NCI-H460 (cell line): ENCODE results near the gene BPTF. TPM values are rescaled to one million over a fixed set of nuclear protein-coding genes. Genes with fewer than 3 reads are reported as not detected.
A peak's percentile ranks its signal among the peaks of the same experiment; 100 is the strongest.
"Not testable (repeated sequence)": the region's sequence is repeated elsewhere in the genome, so short reads cannot be mapped to it uniquely, and the experiment has no call there.

ENCODE experiments used
- DNase-seq: peaks from one replicate; pipeline ENCODE4 v3.0.0-alpha.2; 2016; ENCODE audit warnings: low read depth; ENCODE audit errors: extremely low read depth
- total RNA-seq: library from RNA; depleted of rRNA; stranded (reverse); fragments of >200 nt; shearing (Covaris generic); gene quantifications from 2 replicates; pipeline ENCODE4 v1.2.3, GENCODE V29; 2014

Gene BPTF
- total RNA-seq, 1 experiment from 2014 or later, result 33.6 TPM

DNA sequence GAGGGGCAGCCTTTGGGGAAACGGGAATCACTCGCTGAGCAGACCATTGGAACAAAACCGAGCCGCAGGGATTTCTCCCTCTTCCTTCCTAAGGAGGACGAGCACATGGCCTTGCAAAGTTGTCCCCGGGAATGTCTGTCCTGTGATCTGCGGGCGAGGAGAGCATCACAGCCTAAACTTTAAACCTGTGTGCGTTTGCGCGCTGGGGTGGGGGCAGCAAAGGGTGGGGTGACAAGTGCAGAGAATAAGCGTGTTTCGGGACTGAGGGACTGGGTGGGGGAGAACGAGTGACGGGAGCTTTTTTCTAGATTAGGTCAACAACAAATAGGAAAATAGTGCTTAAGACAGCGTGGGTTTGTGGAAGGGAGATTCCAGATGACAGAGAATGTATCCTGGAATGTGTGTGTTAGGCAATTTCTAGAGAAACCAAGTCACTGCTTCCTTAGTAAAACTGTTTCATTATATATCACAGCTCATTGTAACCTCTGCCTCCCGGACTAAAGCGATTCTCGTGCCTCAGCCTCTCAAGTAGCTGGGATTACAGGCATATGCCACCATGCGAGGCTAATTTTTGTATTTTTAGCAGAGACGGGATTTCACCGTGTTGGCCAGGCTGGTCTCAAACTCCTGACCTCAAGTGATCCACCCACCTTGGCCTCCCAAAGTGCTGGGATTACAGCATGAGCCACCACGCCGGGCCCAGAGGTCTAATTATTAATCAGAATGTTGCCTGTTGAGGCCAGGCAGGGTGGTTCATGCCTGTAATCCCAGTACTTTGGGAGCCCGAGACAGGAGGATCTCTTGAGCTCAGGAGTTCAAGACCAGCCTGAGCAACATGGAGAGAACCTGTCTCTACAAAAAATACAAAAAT lies 171.2 kb downstream of the BPTF start, which contains the start of gene C17orf58:
C17orf58 (minus strand) TSS at position 169 of the 871 bp plus-strand sequence. CDS start 271 bp downstream, outside the sequence.
- not testable (repeated sequence) for DNase-seq

DNA sequence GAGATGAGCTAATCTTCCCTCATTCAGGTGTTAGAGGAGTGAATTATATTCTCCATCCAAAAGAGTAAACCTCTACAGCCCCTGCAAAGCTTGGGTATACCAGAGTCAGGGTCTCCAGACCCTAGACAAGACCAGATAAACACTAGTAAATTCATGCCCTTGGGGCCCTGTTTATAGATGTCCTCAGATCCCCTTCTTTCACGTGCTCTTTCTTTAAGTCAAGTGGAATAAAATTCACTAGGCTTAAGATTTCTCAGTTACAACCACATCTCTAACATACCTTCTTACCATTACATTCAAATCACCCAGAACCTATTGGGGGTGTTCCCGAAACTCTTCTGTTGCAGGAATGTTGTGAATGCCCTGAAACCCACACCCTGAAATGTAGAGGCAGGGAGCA lies 173.2 kb downstream of the BPTF start:
- no peak for DNase-seq

DNA sequence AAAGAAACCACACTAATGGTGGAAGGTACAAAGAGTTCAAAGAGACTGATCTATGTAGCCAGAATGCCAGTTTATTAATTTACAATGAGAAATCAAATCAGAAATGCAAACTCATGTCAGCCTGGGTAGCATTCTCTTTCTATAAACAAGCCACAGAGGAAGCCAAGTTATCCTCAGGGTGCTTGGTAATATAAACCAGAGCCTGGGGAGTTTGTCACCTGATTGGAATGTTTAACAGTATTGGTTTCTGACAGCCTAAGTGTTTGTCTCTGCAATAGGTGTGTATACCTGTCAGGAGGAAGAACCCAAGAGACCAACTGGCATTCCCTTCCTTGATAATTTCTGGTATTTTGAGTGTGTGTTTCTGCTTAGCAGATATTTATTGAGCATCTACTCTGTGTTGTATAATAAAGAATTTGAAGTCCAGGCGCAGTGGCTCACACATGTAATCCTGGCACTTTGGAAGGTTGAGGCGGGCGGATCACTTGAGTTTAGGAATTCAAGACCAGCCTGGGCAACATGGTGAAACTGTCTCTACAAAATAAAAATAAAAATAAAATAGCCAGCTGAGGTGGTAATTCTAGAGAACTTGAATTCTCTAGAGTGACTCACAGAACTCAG lies 174.1 kb downstream of the BPTF start:
- DNase-seq, result no peak

DNA sequence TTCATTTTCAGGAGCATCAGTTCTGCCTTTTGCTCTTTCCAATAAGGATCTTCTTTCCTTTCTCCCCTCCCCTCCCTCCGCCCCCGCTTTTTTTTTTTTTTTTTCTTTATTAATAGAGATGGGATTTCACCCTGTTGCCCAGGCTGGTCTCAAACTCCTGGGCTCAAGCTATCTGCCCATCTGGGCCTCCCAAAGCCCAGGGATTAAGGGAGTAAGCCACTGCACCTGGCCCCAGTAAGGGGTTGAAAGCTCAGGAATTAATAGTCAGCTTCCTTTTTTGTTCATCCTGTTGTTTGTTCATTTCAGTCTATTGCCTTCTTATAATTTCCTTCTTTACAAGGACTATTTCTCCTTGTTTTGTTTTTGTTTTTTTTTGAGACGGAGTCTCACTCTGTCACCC lies 178.9 kb downstream of the BPTF start:
- no peak for DNase-seq

DNA sequence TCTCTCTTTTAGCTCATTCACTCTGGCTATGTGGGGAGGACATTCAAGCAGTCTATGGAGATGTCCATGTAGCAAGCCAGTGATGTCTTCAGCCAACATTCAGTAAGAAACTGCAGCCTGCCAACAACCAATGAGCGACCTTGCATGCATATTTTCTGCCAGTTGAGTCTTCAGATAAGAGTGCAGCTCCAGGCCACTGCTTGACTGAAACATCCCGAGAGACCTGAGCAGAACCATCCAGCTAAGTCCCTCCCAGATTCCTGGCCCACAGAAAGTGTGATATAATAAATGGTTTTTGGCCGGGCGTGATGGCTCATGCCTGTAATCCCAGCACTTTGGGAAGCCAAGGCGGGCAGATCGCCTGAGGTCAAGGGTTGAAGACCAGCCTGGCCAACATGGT lies 181.5 kb downstream of the BPTF start:
- no peak for DNase-seq

DNA sequence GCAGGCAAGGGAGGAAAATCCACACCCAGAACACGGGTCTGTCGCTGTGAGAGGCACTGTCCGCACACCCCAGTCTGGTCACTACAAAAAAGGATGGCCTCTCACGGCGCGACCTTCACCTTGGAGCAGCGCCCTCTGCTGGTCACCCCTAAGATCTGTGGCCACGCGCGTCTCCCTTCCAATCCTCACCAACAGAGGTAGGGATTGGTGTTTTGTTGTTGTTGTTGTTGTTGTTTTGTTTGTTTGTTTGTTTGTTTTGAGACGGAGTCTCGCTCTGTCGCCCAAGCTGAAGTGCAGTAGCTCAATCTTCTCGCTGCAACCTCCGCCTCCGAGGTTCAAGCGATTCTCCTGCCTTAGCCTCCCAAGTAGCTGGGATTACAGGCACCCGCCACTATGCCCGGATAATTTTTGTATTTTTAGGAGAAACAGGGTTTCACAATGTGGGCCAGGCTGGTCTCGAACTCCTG lies 185.9 kb downstream of the BPTF start:
- peak; percentile 46 for DNase-seq

DNA sequence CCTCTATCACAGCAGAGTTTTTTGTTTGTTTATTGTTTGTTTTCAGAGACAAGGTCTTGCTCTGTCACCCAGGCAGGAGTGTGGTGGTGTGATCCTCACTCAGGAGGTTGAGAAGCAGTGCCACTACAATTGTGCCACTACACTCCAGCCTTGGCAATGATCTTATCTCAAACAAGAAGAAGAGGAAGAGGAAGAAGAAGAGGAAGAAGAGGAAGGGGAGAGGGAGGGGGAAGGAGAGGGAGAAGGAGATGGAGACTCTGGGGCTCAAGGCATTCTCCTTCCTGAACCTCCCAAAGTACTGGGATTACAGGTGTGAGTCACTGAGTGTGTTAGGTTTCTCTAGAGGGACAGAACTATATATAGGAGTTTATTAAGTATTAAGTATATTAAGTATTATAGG lies 188.1 kb downstream of the BPTF start:
- DNase-seq, result no peak

DNA sequence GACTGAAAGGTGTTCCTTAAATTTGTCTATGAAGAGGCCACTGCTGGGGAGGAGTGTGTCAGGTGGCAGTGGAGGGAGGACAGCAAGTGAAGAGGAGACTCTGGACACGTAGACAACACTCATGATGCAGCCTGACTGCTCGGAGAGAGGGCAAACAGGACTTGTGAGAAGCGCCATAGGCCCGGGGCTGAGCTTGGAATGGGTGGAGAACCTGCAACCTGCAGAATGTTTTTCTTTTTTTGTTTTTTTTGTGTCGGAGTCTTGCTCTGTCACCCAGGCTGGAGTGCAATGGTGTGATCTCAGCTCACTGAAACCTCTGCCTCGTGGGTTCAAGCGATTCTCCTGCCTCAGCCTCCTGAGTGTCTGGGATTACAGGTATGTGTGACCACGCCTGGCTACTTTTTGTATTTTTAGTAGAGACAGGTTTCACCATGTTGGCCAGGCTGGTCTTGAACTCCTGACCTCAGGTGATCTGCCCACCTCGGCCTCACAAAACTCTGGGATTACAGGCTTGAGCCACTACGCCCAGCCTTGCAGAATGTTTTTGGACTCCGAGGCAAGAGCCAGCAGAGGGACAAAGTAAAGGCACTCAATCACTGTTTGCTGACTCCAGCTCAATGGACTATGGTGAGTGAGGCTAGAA lies 189.9 kb downstream of the BPTF start:
- no peak for DNase-seq

DNA sequence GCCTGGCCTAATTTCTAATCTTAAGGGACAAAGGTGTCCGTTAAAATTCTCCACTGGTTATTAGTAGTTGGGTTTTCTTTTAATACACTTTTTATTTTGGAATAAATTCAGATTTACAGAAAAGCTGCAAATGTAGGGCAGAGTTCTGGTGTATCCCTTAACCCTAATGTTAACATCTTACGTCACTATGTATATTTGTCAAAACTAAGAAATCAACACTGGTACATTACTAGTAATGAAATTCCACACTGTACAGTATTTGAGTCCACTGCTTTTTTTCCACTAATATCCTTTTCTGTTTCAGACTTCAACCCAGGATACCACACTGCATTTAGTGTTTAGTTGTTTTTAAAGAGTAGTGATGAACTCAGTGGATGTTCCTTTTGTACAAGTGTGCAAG lies 191.5 kb downstream of the BPTF start:
- DNase-seq, result no peak

DNA sequence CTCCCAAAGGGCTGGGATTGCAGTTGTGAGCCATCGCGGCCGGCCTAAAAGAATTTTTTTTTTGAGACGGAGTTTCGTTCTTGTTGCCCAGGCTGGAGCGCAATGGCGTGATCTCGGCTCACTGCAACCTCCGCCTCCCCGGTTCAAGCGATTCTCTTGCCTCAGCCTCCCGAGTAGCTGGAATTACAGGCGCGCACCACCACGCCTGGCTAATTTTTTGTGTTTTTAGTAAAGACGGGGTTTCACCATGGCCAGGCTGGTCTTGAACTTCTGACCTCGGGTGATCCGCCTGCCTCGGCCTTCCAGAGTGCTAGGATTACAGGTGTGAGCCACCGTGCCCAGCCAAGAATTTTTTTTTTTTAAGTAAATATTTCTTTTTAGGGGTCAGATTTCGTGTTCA lies 193.2 kb downstream of the BPTF start:
- DNase-seq, result not testable (repeated sequence)

DNA sequence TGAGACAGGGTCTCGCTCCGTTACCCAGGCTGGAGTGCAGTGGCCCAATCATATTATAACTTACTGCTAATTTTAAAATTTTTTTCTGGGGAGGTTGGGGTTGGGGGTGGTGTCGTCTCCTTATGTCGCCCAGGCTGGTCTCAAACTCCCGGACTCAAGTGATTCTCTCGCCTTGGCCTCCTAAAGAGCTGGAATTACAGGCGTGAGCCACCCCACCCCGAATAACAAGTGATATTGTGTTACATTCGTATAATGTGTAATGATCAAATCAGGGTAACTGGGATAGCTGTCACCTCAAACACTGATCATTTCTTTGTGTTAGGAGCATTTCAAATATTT lies 194.0 kb downstream of the BPTF start:
- no peak for DNase-seq

DNA sequence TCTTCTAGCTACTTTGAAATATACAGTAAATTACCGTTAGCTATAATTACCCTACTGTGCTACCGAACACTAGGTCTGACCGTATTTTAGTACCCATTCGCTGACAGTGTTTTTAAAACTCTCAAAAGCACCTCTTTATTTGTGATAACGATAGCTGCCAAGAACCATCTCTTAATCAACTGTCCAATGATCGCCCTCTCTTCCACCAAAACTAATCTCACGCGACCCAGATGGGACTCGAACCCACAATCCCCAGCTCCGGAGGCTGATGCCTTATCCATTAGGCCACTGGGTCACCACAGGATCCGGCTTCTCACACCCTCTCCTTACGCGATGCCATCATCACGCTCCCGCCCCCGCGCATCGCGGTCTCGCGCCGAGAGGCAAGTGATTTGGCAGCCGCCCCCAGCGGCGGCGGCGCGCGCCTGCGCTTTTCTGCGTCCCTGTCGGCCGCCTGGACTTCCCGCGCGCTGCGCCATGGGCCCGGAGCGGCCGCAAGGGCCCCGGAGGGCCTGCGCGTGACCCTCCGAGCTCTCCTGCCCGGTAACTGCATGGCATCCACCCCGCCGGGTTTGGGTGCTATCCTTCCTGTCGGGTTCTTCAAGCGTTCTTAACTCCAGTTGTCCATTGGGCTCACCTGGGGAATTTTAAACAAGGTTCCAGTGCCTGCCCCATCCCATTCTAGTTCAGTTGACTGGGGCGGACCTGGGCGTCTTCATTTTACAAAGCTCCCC lies 194.5 kb downstream of the BPTF start:
- peak; percentile 95 for DNase-seq

DNA sequence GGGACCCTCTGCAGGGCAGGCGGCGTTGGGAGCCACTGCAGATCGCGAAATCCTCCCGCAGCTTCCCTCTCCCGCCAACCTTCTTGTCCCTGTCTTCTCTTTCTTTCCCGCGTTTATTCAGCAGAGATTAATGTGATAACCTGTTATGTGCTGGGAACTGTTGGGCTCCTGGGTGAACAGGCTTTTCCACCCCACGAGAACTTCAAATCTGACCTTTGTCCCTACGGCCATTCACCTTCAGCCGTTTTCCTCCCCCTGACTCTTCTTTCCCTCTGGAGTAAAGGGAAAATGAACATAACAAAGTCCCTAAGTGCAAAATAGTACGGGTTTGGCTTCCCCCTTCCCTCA lies 195.1 kb downstream of the BPTF start:
- DNase-seq, result no peak

DNA sequence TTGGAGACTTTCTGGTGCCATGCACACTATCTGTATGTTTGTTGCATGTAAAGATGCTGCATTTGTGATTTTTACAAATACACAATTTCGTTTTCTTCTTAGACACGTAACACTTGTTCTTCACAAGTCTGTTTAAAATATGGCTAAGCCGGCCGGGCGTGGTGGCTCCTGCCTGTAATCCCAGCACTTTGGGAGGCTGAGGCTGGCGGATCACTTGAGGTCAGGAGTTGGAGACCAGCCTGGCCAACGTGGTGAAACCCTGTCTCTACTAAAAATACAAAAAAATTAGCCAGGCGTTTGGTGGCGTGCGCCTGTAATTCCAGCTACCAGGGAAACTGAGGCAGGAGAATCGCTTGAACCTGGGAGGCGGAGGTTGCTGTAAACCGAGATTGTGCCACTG lies 195.5 kb downstream of the BPTF start:
- not testable (repeated sequence) for DNase-seq

DNA sequence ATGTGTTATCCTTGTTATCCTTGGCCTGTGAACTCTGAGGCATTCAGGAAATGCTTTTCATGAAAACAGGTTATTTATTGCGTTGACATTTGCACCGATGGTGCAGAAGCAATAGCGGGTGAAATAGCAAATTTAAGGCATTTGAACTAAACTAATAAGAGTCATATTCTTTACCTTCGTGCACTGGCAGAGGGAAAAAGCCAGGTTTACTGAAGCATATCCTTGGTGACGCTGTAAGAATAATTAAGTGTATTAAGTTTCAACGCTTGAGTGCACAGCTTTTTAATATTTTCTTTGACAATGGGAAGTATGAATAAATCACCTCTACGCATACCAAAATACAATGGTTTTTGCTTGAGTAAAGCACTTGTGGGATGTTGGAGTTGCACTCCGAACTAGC lies 196.7 kb downstream of the BPTF start:
- DNase-seq, result no peak

DNA sequence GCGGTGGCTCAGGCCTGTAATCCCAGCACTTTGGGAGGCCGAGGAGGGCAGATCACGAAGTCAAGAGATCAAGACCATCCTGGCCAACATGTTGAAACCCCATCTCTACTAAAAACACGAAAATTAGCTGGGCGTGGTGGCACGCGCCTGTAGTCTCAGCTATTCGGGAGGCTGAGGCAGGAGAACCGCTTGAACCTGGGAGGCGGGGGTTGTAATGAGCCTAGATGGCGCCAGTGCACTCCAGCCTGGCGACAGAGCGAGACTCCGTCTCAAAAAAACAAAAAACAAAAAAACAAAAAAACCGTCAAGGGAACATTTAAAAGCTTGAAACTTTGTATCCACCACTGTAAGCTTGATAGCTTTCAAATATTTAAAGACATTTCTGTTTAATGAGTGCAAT lies 197.2 kb downstream of the BPTF start:
- not testable (repeated sequence) for DNase-seq

DNA sequence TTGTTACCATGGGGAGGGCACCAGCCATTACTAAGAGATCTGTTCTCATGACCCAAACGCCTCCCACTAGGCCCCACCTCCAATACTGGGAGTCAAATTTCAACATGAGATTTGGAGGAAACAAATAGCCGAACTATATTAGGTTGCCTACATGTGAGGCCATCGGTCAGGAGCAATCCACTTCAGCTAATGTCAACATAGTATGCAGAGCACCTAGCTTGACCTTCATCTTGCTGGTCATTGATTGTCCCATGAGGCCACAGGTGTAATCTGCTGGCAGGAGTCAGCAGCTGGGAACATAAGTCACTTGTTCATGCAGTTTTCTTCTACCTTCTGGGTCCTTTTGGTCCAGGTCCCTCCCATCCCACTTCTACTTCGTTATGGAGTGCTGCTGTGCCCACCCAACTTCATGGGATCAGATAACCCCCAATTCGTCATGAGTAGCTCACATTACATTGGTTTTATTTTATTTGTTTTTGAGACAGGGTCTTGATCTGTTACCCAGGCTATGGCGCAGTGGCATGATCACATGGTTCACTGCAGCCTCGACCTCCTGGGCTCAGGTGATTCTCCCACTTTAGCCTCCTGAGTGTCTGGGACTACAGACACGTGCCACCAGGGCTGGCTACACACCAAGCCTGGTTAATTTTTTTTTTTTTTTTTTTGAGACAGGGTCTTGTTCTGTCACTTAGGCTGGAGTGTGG lies 204.4 kb downstream of the BPTF start:
- DNase-seq, result no peak
